GM21737 (cell line): Measurements from ENCODE around the gene PRPS1L1.

ENCODE experiments used
- ATAC-seq: cut with Tn5 transposase; IDR thresholded peaks from one replicate; pipeline ENCODE4 v1.9.1; 2021; ENCODE audit warnings: mild to moderate bottlenecking, moderate library complexity; ENCODE audit not compliant: unreplicated experiment

The PRPS1L1 gene

GRCh38 chr7:18027628-18028027 lies at the start of gene PRPS1L1:
PRPS1L1 (minus strand) TSS chr7:18027846.
- no peak for ATAC-seq

GRCh38 chr7:18076461-18076860 lies 48.8 kb upstream of the PRPS1L1 start:
- ATAC-seq: no peak

GRCh38 chr7:18068745-18069144 lies 41.1 kb upstream of the PRPS1L1 start:
- no peak for ATAC-seq

- no peak for ATAC-seq
These were observed 36.7 kb upstream of the PRPS1L1 start for GRCh38 chr7:18064242-18064838.

GRCh38 chr7:18063149-18063901 lies 35.7 kb upstream of the PRPS1L1 start:
- no peak for ATAC-seq

GRCh38 chr7:18059171-18059570 lies 31.5 kb upstream of the PRPS1L1 start:
- no peak for ATAC-seq

GRCh38 chr7:18053941-18054340 lies 26.3 kb upstream of the PRPS1L1 start:
- no peak for ATAC-seq

GRCh38 chr7:18053177-18053928 lies 25.7 kb upstream of the PRPS1L1 start:
- no peak for ATAC-seq

GRCh38 chr7:18049262-18049661 lies 21.6 kb upstream of the PRPS1L1 start:
- no peak for ATAC-seq

GRCh38 chr7:18046601-18047000 lies 19.0 kb upstream of the PRPS1L1 start:
- no peak for ATAC-seq

GRCh38 chr7:18045171-18045570 lies 17.5 kb upstream of the PRPS1L1 start:
- no peak for ATAC-seq

GRCh38 chr7:18041191-18041590 lies 13.5 kb upstream of the PRPS1L1 start:
- ATAC-seq: no peak

- no peak for ATAC-seq
These were observed 12.6 kb upstream of the PRPS1L1 start for GRCh38 chr7:18040196-18040595.

GRCh38 chr7:18038382-18038781 lies 10.7 kb upstream of the PRPS1L1 start:
- ATAC-seq: no peak

GRCh38 chr7:18037609-18038008 lies 10.0 kb upstream of the PRPS1L1 start:
- no peak for ATAC-seq

- no peak for ATAC-seq
These were observed 9.1 kb upstream of the PRPS1L1 start for GRCh38 chr7:18036783-18037182.

- no peak for ATAC-seq
These were observed 3.1 kb upstream of the PRPS1L1 start for GRCh38 chr7:18030758-18031157.

- no peak for ATAC-seq
These were observed 7.4 kb downstream of the PRPS1L1 start for GRCh38 chr7:18020138-18020715.

- ATAC-seq: no peak
These were observed 8.1 kb downstream of the PRPS1L1 start for GRCh38 chr7:18019555-18019954.

GRCh38 chr7:18018296-18019215 lies 9.1 kb downstream of the PRPS1L1 start:
- no peak for ATAC-seq
